GM18951 (cell line): ENCODE data around the gene NSFL1C.

Experiments
- POLR2A ChIP-seq: IDR thresholded peaks from 4 replicates; pipeline ENCODE4 v1.6.1; 2011; ENCODE audit warnings: mild to moderate bottlenecking; ENCODE audit not compliant: insufficient read length, insufficient read depth; ENCODE audit errors: extremely low read depth
- in situ Hi-C: fragments of 300-500 bp; cut with MboI; formaldehyde crosslinking; loops from one replicate; pipeline ENCODE4 v1.12.0; 2022; ENCODE audit warnings: low sequenced_read_pairs, mixed read lengths, inconsistent platforms; ENCODE audit not compliant: unreplicated experiment

Gene NSFL1C

GRCh38 chr20:1438361-1438760, 28.3 kb downstream of the NSFL1C start:
- in situ Hi-C loops = no loop called here
- TF ChIP-seq POLR2A = no peak

GRCh38 chr20:1437235-1437904, 29.3 kb downstream of the NSFL1C start:
- TF ChIP-seq POLR2A = no peak
- in situ Hi-C loops = no loop called here

GRCh38 chr20:1436263-1436662, 30.4 kb downstream of the NSFL1C start:
- in situ Hi-C loops = no loop called here
- TF ChIP-seq POLR2A = no peak

- in situ Hi-C loops = no loop called here
Measured at GRCh38 chr20:1435337-1435699, 31.3 kb downstream of the NSFL1C start.

GRCh38 chr20:1434571-1435336, 31.9 kb downstream of the NSFL1C start:
- in situ Hi-C loops = no loop called here
- no peak for TF ChIP-seq POLR2A

More at GRCh38 chr20:1435337-1435699, 31.3 kb downstream of the NSFL1C start:
- TF ChIP-seq POLR2A = no peak

GRCh38 chr20:1431158-1431557, 35.5 kb downstream of the NSFL1C start:
- in situ Hi-C loops = no loop called here
- no peak for TF ChIP-seq POLR2A

- TF ChIP-seq POLR2A = no peak
- in situ Hi-C loops = no loop called here
Measured at GRCh38 chr20:1430004-1430451, 36.6 kb downstream of the NSFL1C start.

GRCh38 chr20:1429143-1429728, 37.4 kb downstream of the NSFL1C start:
- in situ Hi-C loops = no loop called here
- no peak for TF ChIP-seq POLR2A

- no peak for TF ChIP-seq POLR2A
- in situ Hi-C loops = no loop called here
Measured at GRCh38 chr20:1427457-1428054, 39.1 kb downstream of the NSFL1C start.

- no peak for TF ChIP-seq POLR2A
- in situ Hi-C loops = no loop called here
Measured at GRCh38 chr20:1426231-1426849, 40.3 kb downstream of the NSFL1C start.

- TF ChIP-seq POLR2A = no peak
- in situ Hi-C loops = no loop called here
Measured at GRCh38 chr20:1424336-1424735, 42.3 kb downstream of the NSFL1C start.

GRCh38 chr20:1423625-1424106, 43.0 kb downstream of the NSFL1C start:
- in situ Hi-C loops = no loop called here
- no peak for TF ChIP-seq POLR2A

GRCh38 chr20:1423206-1423605, 43.4 kb downstream of the NSFL1C start:
- in situ Hi-C loops = no loop called here
- no peak for TF ChIP-seq POLR2A

GRCh38 chr20:1422753-1423152, 43.9 kb downstream of the NSFL1C start:
- TF ChIP-seq POLR2A = no peak
- in situ Hi-C loops = no loop called here
